IPS-18c (cell line): Measurements from ENCODE around the gene SMIM1.

Experiments
- H3K4me3 ChIP-seq: 2 replicates; pipeline ENCODE4 v1.7.0; 2013; ENCODE audit warnings: low read depth, mild to moderate bottlenecking, low read length, moderate library complexity; ENCODE audit not compliant: insufficient read depth
- H3K9me3 ChIP-seq: one replicate; pipeline ENCODE4 v1.6.1; 2013; ENCODE audit warnings: mild to moderate bottlenecking, low read length, moderate library complexity; ENCODE audit not compliant: control insufficient read depth, insufficient read depth

SMIM1 gene

GRCh38 chr1:3770047-3770765 lies 2.3 kb upstream of the SMIM1 start:
- H3K4me3 ChIP-seq: no peak overlapping the region
- H3K9me3 ChIP-seq: peaks cover 7% of the 10 kb centered on the region

- Histone ChIP-seq H3K4me3 (peak overlapping the region; percentile 73), H3K9me3 (peaks cover 5% of the 10 kb centered on the region)
Measured at GRCh38 chr1:3771108-3772026, 1.2 kb upstream of the SMIM1 start.

- peaks cover 3% of the 10 kb centered on the region for H3K9me3 ChIP-seq
- H3K4me3 ChIP-seq: peak overlapping the region; percentile 73
Measured at GRCh38 chr1:3772027-3772714, 378 bp upstream of the SMIM1 start.

- Histone ChIP-seq H3K4me3 (no peak overlapping the region; the same call in 1 of the 2 replicates), H3K9me3 (peaks cover 3% of the 10 kb centered on the region)
Measured at GRCh38 chr1:3773572-3774275, 1.2 kb downstream of the SMIM1 start.

- Histone ChIP-seq H3K4me3 (no peak overlapping the region), H3K9me3 (no peaks in the 10 kb centered on the region)
Measured at GRCh38 chr1:3774276-3774945, 1.9 kb downstream of the SMIM1 start.

- H3K9me3 ChIP-seq: no peaks in the 10 kb centered on the region
- no peak overlapping the region for H3K4me3 ChIP-seq
Measured at GRCh38 chr1:3774946-3775489, 2.5 kb downstream of the SMIM1 start.

- Histone ChIP-seq H3K4me3 (no peak overlapping the region; the same call in 1 of the 2 replicates), H3K9me3 (no peaks in the 10 kb centered on the region)
Measured at GRCh38 chr1:3775490-3776230, 3.1 kb downstream of the SMIM1 start.

GRCh38 chr1:3776231-3776961 lies 3.8 kb downstream of the SMIM1 start:
- Histone ChIP-seq H3K9me3 (no peaks in the 10 kb centered on the region), H3K4me3 (no peak overlapping the region)

- no peaks in the 10 kb centered on the region for H3K9me3 ChIP-seq
- H3K4me3 ChIP-seq: no peak overlapping the region
Measured at GRCh38 chr1:3777078-3777547, 4.6 kb downstream of the SMIM1 start.

- no peaks in the 10 kb centered on the region for H3K9me3 ChIP-seq
- H3K4me3 ChIP-seq: no peak overlapping the region
Measured at GRCh38 chr1:3777647-3778589, 5.4 kb downstream of the SMIM1 start.

GRCh38 chr1:3778590-3779264 lies 6.2 kb downstream of the SMIM1 start:
- H3K9me3 ChIP-seq: no peaks in the 10 kb centered on the region
- no peak overlapping the region for H3K4me3 ChIP-seq

- H3K9me3 ChIP-seq: no peaks in the 10 kb centered on the region
Measured at GRCh38 chr1:3779265-3779911, 6.8 kb downstream of the SMIM1 start.

GRCh38 chr1:3779912-3780416 lies 7.4 kb downstream of the SMIM1 start:
- Histone ChIP-seq H3K4me3 (no peak overlapping the region), H3K9me3 (no peaks in the 10 kb centered on the region)

More at GRCh38 chr1:3779265-3779911, 6.8 kb downstream of the SMIM1 start:
- no peak overlapping the region for H3K4me3 ChIP-seq
